Smooth muscle cell (in vitro differentiated cells): ENCODE data around the gene ADAMTSL2. TPM values are rescaled to one million over a fixed set of nuclear protein-coding genes. Genes with fewer than 3 reads are reported as not detected.

Source experiments
- DNase-seq: peaks from one replicate; lab custom pipeline; 2025; ENCODE audit not compliant: unreplicated experiment; lab: John Stamatoyannopoulos, UW
- H2AFZ ChIP-seq: fragments of 200-600 bp; sonication (generic); 2 replicates; pipeline ENCODE4 v1.6.0; 2016; ENCODE audit warnings: antibody characterized with exemption, low read depth, mild to moderate bottlenecking
- H3F3A ChIP-seq: fragments of 200-600 bp; sonication (generic); 2 replicates; pipeline ENCODE4 v1.6.0; 2017; ENCODE audit warnings: antibody characterized with exemption, low read depth
- H3K27ac ChIP-seq: fragments of 200-600 bp; sonication (generic); 2 replicates; pipeline ENCODE4 v1.5.1; 2016; ENCODE audit warnings: low read depth, mild to moderate bottlenecking
- H3K27me3 ChIP-seq: fragments of 200-600 bp; sonication (generic); 2 replicates; pipeline ENCODE4 v1.6.1; 2016; ENCODE audit warnings: low read depth, mild to moderate bottlenecking
- H3K36me3 ChIP-seq: fragments of 200-600 bp; sonication (generic); 2 replicates; pipeline ENCODE4 v1.5.1; 2016; ENCODE audit warnings: low read depth
- H3K4me1 ChIP-seq: fragments of 200-600 bp; sonication (generic); 2 replicates; pipeline ENCODE4 v1.5.1; 2016; ENCODE audit warnings: low read depth
- H3K4me2 ChIP-seq: fragments of 200-600 bp; sonication (generic); 2 replicates; pipeline ENCODE4 v1.6.0; 2016; ENCODE audit warnings: mild to moderate bottlenecking
- H3K4me3 ChIP-seq: fragments of 200-600 bp; sonication (generic); 2 replicates; pipeline ENCODE4 v1.5.1; 2016; ENCODE audit warnings: mild to moderate bottlenecking
- H3K79me2 ChIP-seq: fragments of 200-600 bp; sonication (generic); 2 replicates; pipeline ENCODE4 v1.6.0; 2016; ENCODE audit warnings: low read depth, mild to moderate bottlenecking
- H3K9ac ChIP-seq: fragments of 200-600 bp; sonication (generic); 2 replicates; pipeline ENCODE4 v1.6.0; 2016; ENCODE audit warnings: low read depth
- H3K9me3 ChIP-seq: fragments of 200-600 bp; sonication (generic); replicated peaks from 2 replicates; pipeline ENCODE4 v1.5.1; 2016; ENCODE audit warnings: low read depth
- H4K20me1 ChIP-seq: fragments of 200-600 bp; sonication (generic); 2 replicates; pipeline ENCODE4 v1.6.0; 2016; ENCODE audit warnings: low read depth
- CTCF ChIP-seq: fragments of 200-600 bp; sonication (generic); IDR thresholded peaks from 2 replicates; pipeline ENCODE4 v1.5.1; 2017; ENCODE audit warnings: borderline replicate concordance, mild to moderate bottlenecking, antibody characterized with exemption; ENCODE audit not compliant: insufficient read depth, poor library complexity, severe bottlenecking
- WGBS: methylation state at CpG from one replicate; pipeline ENCODE4 v1.1.7; 2016; ENCODE audit warnings: low lambda C conversion rate; 5-methylcytosine and 5-hydroxymethylcytosine counted together
- polyA plus RNA-seq: library from polyadenylated mRNA; unstranded; fragments of >200 nt; fragmentation: Nextera tagmentation; extraction: Ambion mirVana; gene quantifications from 2 replicates; pipeline ENCODE4 v1.2.1, GENCODE V29; 2016
- total RNA-seq: library from RNA; depleted of rRNA; stranded (reverse); fragments of >200 nt; gene quantifications from 2 replicates; pipeline ENCODE4 v1.2.3, GENCODE V29; 2014

ADAMTSL2 gene
- total and polyA plus RNA-seq, 2 experiments from 2014 or later: 8.1 to 10.5 TPM

GRCh38 chr9:133554729-133555128 is 20.2 kb downstream of the ADAMTSL2 start:
- no peak for DNase-seq
- TF ChIP-seq CTCF: no peak
- Histone ChIP-seq H3K36me3 (no peaks in the 10 kb centered on the region), H3K9ac (no peak overlapping the region), H4K20me1 (no peaks in the 10 kb centered on the region), H3K4me1 (peaks cover 16% of the 10 kb centered on the region), H3K9me3 (no peaks in the 10 kb centered on the region), H3F3A (peaks cover 2% of the 10 kb centered on the region), H3K27ac (no peak overlapping the region), H3K4me3 (no peak overlapping the region), H3K4me2 (no peak overlapping the region), H3K27me3 (no peaks in the 10 kb centered on the region), H2AFZ (no peak overlapping the region), H3K79me2 (no peaks in the 10 kb centered on the region)
- 98% methylated on average over 8 of the region's 8 CpGs for WGBS

- no peaks in the 10 kb centered on the region for H3K27me3 ChIP-seq
- H3K9ac ChIP-seq: no peak overlapping the region
- no peak overlapping the region for H3K4me2 ChIP-seq
- DNase-seq: no peak
- no peak overlapping the region for H2AFZ ChIP-seq
- no peaks in the 10 kb centered on the region for H3K9me3 ChIP-seq
- TF ChIP-seq CTCF: no peak
- peaks cover 4% of the 10 kb centered on the region for H3F3A ChIP-seq
- H3K79me2 ChIP-seq: no peaks in the 10 kb centered on the region
- peaks cover 16% of the 10 kb centered on the region for H3K4me1 ChIP-seq
- no peak overlapping the region for H3K4me3 ChIP-seq
- H3K27ac ChIP-seq: no peak overlapping the region
- no peaks in the 10 kb centered on the region for H4K20me1 ChIP-seq
- 94% methylated on average over 5 of the region's 5 CpGs for WGBS
- no peaks in the 10 kb centered on the region for H3K36me3 ChIP-seq
These were observed 21.9 kb downstream of the ADAMTSL2 start for GRCh38 chr9:133556354-133556753.

GRCh38 chr9:133557581-133557980 is 23.1 kb downstream of the ADAMTSL2 start:
- H3K9ac ChIP-seq: no peak overlapping the region
- H3F3A ChIP-seq: peaks cover 4% of the 10 kb centered on the region
- H3K4me3 ChIP-seq: no peak overlapping the region
- TF ChIP-seq CTCF: no peak
- peak overlapping the region; percentile 86 for H3K27ac ChIP-seq
- H3K27me3 ChIP-seq: no peaks in the 10 kb centered on the region
- H3K9me3 ChIP-seq: no peaks in the 10 kb centered on the region
- WGBS: 72% methylated on average over 9 of the region's 9 CpGs
- H3K79me2 ChIP-seq: no peaks in the 10 kb centered on the region
- peaks cover 16% of the 10 kb centered on the region for H3K4me1 ChIP-seq
- no peaks in the 10 kb centered on the region for H4K20me1 ChIP-seq
- no peaks in the 10 kb centered on the region for H3K36me3 ChIP-seq
- peak overlapping the region; percentile 65 for H2AFZ ChIP-seq
- DNase-seq: no peak
- H3K4me2 ChIP-seq: peak overlapping the region; percentile 58

GRCh38 chr9:133558191-133559126 is 24.0 kb downstream of the ADAMTSL2 start:
- Histone ChIP-seq H3K9ac (peak overlapping the region; percentile 58), H3K4me3 (no peak overlapping the region), H2AFZ (peak overlapping the region; percentile 65), H3K4me1 (peaks cover 20% of the 10 kb centered on the region), H3K9me3 (no peaks in the 10 kb centered on the region), H3F3A (peaks cover 4% of the 10 kb centered on the region), H3K27me3 (no peaks in the 10 kb centered on the region), H3K4me2 (peak overlapping the region; percentile 58), H4K20me1 (no peaks in the 10 kb centered on the region), H3K36me3 (no peaks in the 10 kb centered on the region), H3K79me2 (no peaks in the 10 kb centered on the region), H3K27ac (peak overlapping the region; percentile 86)
- 3% methylated on average over 31 of the region's 31 CpGs for WGBS
- peak; percentile 43 for DNase-seq
- TF ChIP-seq CTCF: no peak
